GM10266 (cell line): ENCODE data around the gene DPYSL4.

ENCODE experiments used
- DNase-seq: peaks from one replicate; pipeline ENCODE4 v3.0.0; 2012; ENCODE audit errors: extremely low spot score
- CTCF ChIP-seq: IDR thresholded peaks from 2 replicates; pipeline ENCODE4 v1.5.1; 2012; ENCODE audit warnings: mild to moderate bottlenecking, low read depth; ENCODE audit not compliant: control insufficient read depth, insufficient read depth; ENCODE audit errors: missing control alignments

The DPYSL4 gene

GRCh38 chr10:132141076-132141475, 45.7 kb upstream of the DPYSL4 start:
- no peak for TF ChIP-seq CTCF
- DNase-seq = no peak

DNA sequence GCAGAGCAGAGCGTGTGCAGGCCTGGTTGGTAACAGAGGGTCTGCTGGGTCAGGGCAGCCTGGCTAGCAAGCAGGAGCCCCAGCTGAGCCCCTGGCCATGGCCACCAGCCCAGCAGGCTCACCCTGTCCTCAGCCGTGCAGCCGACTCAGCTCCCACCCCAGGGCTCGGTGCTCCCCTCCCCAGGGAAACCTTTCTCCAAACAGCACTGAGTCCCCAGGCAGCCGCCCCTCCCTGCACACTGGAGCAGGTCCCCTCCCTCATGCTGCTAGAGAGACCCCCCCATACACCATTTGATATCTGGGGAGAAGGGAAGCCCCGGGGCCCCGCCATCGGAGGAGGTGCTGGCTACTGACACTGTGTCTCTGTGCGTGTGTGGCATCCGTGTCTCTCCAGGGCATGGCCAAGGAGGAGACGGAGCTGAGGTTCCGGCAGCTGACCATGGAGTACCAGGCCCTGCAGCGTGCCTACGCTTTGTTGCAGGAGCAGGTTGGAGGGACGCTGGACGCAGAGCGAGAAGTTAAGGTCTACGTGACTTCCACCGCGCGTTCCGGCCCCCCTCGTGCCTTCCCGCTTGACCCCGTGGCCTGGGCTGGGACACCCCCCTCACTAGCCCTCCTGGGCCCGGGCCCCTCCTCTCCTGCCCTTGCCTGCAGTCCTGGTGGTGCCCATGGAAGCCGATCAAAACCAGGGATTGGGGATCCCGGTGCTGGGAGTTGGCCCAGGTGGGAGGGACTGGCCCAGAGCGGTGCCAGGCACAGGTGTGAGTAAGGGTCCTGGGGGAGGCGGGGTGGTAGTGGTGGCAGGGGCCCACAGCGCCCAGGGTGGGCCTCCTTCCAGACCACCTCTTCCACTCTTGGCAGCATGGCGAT, 45.0 kb upstream of the DPYSL4 start:
- no peak for TF ChIP-seq CTCF
- DNase-seq = no peak

DNA sequence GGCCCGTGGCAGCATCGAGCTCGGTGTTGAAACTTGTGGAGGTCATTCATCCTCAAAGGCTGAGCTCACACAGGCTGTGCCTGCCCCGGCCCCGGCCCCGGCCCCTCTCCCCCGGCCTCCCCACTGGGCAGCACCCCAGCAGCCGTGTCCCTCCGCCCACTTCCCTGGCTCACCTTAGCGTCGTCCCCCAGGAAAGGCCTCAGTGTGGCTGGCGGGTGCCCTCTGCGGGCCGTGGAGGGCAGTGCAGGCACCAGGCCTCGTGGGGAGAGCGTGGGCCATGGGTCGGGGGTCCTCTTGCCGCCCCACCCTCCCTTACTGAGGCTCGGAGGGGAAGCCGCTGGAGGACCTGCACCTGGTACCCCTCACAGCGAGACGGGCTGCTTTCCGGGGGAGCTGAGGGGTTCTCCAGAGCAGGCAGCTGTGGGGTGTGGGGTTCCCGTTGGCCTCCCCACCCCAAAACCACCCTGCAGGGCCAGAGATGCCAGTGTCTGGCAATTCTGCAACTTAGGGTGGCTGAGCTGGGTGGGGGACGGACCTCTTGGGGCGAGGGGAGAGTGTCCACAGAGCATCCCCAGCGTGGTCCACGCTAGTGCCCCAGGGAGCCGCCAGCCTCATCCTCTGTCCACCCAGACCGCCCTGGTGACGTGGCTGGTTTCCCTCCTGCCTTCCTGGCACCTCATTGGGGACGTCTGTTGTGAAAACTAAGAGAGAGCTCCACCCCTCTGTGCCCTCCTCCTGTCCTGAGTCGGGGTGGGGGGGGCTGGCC, 44.2 kb upstream of the DPYSL4 start:
- peak; percentile 89 for DNase-seq
- peak; percentile 79 for TF ChIP-seq CTCF

DNA sequence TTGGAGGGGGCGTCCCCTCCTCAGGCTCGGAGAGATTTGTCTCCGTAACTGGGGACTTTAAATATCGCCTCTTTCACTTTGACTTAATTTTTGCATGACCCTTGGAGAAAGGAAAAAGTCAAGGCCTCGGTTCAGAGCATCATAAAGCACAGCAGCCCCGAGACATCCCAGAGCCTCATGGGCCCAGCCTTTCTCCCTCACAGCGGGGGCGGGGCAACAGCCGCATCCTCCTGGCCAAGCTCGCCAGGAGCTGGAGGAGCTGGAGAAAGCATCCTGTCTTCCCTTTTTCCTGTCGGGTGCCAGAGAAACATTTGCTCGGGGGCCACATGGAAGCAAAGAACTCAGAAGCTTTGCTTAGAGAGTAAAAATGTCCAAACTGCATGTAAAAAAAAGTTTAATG, 43.6 kb upstream of the DPYSL4 start:
- TF ChIP-seq CTCF = no peak
- DNase-seq = no peak

- no peak for DNase-seq
- no peak for TF ChIP-seq CTCF
Measured at GRCh38 chr10:132144086-132144485, 42.7 kb upstream of the DPYSL4 start.

DNA sequence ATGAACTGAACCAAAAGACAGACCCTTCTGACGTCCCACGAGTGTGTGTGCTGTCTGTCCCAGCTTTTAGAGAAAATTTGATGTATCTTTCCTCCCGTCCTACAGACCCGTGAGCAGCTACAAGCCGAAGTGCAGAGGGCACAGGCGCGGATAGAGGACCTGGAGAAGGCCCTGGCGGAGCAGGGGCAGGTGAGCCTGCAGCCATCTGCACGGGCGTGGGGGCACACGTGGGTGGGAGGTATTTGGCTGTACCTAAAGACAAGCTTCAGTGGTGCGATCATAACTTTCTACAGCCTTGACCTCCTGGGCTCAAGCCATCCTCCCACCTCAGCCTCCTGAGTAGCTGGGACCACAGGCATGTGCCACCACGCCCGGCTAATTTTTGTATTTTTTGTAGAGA, 41.7 kb upstream of the DPYSL4 start:
- TF ChIP-seq CTCF = no peak
- no peak for DNase-seq
